DMS 273 treated with DMSO at 0.1 percent for 48 hours (cell line): ENCODE data around the gene VPS37D.
"Not testable (repeated sequence)": the region's sequence is repeated elsewhere in the genome, so short reads cannot be mapped to it uniquely, and the experiment has no call there.

Experiments
- DNase-seq: peaks from one replicate; lab custom pipeline; 2025; lab: John Stamatoyannopoulos, UW

The VPS37D gene

GRCh38 chr7:73706126-73707044 is 38.8 kb downstream of the VPS37D start:
- peak; percentile 67 for DNase-seq

DNA sequence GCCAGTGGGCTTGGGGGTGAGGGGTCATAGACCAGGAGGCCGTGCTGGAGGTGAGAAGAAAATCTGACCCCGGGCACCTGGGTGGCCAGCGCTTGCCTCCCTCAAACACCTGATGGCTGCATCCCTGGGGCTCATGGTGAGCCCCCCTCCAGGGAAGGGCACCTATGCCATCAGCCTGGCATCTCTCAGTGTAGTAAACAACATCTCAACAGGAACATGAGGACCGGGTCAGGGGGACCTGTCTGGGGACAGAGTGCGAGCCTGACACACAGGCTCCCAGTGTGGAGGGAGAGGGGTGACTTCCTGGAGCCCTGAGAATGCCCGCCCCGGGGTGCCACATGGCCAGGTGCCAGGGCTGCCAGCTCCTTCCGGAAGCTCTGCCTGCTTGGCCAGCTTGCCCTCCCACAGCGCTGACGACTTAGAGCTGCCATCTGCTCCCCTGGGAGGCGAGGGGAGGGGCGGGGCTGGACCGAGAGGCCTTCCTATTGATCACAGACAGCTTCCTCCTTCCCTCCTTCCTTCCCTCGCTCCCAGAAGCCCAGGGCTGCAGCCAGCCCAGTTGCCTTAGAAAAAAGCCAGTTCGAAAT is 39.5 kb downstream of the VPS37D start:
- peak; percentile 93 for DNase-seq

DNA sequence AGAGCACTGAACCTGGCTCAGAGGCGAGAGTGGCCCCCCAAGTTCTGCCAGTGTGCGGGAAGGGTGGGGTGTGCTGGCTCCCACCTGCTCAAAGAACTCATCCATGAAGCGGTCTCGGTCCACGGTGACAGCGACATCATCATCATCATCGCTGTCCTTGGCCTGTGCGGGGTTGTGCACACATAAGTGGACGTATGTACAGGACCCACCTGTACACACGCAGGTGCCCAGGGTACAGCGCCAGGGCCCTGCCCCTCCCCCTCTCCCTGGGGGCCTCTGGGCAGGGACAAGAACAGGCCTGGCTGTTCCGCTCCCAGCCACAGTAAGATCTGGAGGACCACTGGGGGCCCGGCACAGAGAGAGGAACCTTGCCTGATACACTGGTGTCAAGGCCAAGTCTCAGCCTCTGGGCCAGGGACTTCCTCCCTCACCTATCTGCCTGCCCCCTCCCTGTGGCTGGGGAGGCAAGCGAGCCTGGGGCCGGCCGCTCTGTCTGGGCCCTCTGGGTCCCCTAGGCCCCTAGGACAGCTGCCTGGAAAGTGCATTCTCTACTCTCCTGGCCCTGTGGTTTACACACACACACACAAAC is 41.4 kb downstream of the VPS37D start:
- DNase-seq = no peak

DNA sequence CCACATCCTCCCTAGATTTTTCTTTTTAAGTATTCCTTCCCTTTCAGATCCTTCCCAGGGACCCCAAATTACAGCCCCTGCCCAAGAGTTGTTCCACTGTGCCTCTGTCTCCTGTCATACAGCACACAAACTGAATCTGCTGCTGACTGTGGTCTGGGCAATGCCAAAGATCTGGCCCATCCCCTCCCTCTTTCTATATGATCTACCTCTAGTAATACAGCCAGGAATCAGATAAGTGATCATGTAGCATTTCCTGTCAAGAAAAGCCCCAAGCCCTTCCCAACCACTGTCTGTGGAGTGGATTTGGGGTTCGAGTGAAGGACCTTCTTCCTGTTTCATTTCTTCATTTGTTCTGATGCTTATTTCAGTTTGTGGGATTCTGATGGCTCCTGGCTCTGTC is 45.1 kb downstream of the VPS37D start:
- no peak for DNase-seq

GRCh38 chr7:73713319-73713718 is 45.7 kb downstream of the VPS37D start:
- DNase-seq = not testable (repeated sequence)

- peak; percentile 82 for DNase-seq
These were observed 48.2 kb downstream of the VPS37D start for GRCh38 chr7:73715648-73716317.

GRCh38 chr7:73716318-73716890 is 48.8 kb downstream of the VPS37D start:
- DNase-seq = peak; percentile 81

DNA sequence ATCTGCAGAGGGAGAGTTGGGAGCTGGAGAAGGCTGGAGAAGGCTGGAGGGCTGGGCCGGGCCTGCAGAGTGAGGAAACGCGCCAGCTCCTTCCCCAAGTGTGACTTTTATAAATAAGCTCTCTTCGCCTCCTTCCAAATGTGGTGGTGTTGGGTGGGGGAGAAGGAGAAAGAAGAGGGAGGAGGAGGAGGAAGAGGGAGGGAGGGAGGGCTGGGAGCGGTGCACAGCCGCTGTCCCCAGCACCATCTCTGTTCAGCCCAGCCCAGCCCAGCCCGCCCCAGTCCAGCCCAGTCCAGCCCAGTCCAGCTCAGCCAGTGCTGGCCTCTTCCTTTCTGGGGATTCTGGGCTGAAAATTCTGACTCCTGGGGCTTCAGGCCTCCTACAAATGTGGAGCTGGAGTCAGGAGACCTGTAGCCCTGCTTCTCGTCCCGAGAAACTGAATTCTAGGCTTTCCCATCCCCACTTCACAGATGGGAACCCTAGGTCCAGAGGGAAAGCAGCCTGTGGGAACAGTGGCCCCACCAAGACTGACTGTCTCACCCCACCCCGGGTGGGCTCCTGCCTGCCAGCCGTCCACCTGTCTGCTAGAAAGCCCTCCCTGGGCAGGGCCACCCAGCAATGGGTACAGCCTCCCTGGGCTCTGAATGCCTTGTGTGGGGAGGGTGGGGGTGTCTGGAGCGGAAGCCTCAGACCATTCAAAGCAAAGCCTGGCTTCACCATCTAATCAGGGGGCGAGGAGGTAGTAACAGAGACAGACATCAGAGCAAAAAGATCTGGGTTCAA is 49.6 kb downstream of the VPS37D start:
- no peak for DNase-seq

DNA sequence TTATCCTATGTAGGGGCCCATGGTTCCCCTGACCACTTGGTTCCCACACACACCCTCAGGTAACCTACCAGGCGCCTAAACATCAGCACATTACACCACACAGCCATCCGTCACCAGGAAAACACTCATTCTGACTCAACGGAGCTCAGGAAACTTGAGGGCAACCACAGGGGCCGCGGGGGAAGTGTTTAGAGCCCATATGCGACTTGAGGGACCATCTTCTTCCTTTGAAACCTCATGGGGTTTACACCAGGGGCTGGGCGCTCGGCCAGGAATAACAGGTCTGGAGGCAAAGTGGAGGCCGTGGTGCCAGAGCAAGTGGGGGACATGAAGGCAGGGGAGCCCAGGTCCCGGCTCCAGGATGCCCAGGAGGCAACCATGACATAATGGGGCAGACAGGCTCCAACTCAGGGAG is 50.4 kb downstream of the VPS37D start:
- no peak for DNase-seq

DNA sequence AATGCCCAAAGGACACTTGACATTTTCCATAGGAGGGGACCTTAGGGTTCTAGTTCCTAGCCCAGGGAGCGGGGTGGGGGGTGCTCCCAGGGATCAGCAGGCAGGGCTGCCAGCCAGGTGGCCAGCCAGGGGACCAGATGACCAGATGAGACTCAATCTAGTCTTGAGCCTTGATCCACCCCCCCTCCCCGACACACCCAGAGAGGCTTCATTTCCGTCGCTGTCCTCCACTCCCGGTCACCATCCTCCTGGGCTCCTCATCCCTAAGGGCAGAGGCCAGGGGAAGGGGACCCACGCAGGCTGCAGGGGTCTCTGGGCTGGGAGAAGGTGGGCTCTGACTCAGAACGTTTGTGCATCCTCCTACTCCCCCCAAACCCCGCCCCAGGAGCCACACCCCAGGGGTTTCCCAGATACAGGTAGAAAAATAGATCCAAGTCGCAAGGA is 50.8 kb downstream of the VPS37D start:
- no peak for DNase-seq

- DNase-seq = no peak
These were observed 51.5 kb downstream of the VPS37D start, which contains the start of gene STX1A for GRCh38 chr7:73718905-73719805. Gene STX1A, minus strand, starts transcription at chr7:73719669. Its CDS starts 38 bp downstream, at chr7:73719631.

- no peak for DNase-seq
These were observed 52.2 kb downstream of the VPS37D start for GRCh38 chr7:73719806-73720169.

DNA sequence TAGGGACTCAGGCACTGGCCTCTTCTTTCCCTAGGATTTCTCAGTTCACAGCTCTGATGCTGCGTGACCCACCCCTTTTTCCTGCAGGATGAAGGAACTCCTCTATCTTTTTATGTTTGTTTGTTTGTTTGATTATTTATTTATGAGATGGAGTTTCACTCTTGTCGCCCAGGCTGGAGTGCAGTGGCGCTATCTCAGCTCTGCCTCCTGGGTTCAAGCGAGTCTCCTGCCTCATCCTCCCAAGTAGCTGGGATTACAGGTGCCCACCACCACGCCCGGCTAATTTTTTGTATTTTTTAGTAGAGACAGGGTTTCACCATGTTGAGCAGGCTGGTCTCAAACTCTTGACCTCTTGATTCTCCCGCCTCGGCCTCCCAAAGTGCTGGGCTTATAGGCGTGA is 52.8 kb downstream of the VPS37D start:
- DNase-seq = not testable (repeated sequence)

DNA sequence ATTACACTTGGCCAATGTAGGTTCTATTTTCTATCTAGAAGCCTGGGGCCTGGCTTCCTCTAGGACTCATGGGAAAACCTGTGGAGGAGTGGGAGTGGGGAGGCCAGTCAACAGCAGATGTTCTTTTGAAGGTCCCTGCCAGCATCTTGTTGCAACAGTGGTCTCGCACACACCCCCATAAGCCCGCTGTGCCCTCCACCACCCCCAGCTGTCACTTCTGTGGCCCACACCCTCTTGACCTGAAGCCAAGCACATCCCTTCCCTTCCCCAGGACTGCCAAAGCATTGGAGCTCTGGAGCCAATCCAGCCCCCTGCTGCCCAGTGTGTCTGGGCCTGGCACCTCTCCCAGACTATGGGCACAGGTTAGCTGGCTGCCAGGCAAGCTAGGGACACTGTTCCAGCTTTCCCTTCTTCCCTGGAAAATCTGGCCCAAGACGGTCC is 53.8 kb downstream of the VPS37D start:
- peak; percentile 100 for DNase-seq
